H1 (cell line): ENCODE results near the gene RANBP2. TPM values are rescaled to one million over a fixed set of nuclear protein-coding genes. Genes with fewer than 3 reads are reported as not detected.
"Not testable (repeated sequence)": the region's sequence is repeated elsewhere in the genome, so short reads cannot be mapped to it uniquely, and the experiment has no call there.

ENCODE experiments used
- CTCF ChIA-PET: fragments of 300-600 bp; sonication (Branson Sonifier 250); formaldehyde crosslinking; loops from one replicate; lab custom pipeline; 2021; ENCODE audit not compliant: partially characterized antibody; lab: Charles Lee
- POLR2A ChIA-PET: fragments of 300-600 bp; sonication (Branson Sonifier 250); formaldehyde crosslinking; loops from one replicate; lab custom pipeline; 2021; ENCODE audit warnings: inconsistent platforms; ENCODE audit not compliant: partially characterized antibody; lab: Charles Lee
- DNase-seq, 2 experiments: peaks; one replicate each; pipeline versions ENCODE4 v3.0.0 to v3.0.0-alpha.2; 2010 to 2022; ENCODE audit warnings: low spot score in 2 of 2, low read depth in 1 of 2, mixed read lengths in 1 of 2
- FAIRE-seq: peaks from 2 replicates; lab custom pipeline; 2011; peaks lifted over from hg19 to GRCh38; lab: Jason Lieb, UNC
- H2AFZ ChIP-seq: 2 replicates; pipeline ENCODE4 v1.8.1; 2012; ENCODE audit warnings: low read length, inconsistent platforms
- H2AK5ac ChIP-seq: 2 replicates; pipeline ENCODE4 v1.6.1; 2013; ENCODE audit warnings: low read depth, low read length
- H2BK120ac ChIP-seq: replicated peaks from 2 replicates; pipeline ENCODE3; 2013; ENCODE audit warnings: low read depth, low read length, inconsistent platforms
- H2BK12ac ChIP-seq: 2 replicates; pipeline ENCODE4 v1.6.1; 2013; ENCODE audit warnings: low read depth, low read length
- H2BK15ac ChIP-seq: 2 replicates; pipeline ENCODE4 v1.6.1; 2013; ENCODE audit warnings: low read length
- H2BK20ac ChIP-seq: 2 replicates; pipeline ENCODE4 v1.6.1; 2013; ENCODE audit warnings: low read length
- H2BK5ac ChIP-seq: 2 replicates; pipeline ENCODE4 v1.6.1; 2013; ENCODE audit warnings: low read depth, low read length
- H3K14ac ChIP-seq: 2 replicates; pipeline ENCODE4 v1.6.1; 2013; ENCODE audit warnings: inconsistent platforms; ENCODE audit not compliant: insufficient read length
- H3K18ac ChIP-seq: 2 replicates; pipeline ENCODE4 v1.6.1; 2013; ENCODE audit warnings: low read length; ENCODE audit errors: extremely low read depth
- H3K23ac ChIP-seq: 2 replicates; pipeline ENCODE4 v1.6.1; 2013; ENCODE audit warnings: inconsistent platforms; ENCODE audit not compliant: insufficient read length
- H3K23me2 ChIP-seq: 2 replicates; pipeline ENCODE4 v1.6.1; 2013; ENCODE audit warnings: low read depth, low read length
- H3K27ac ChIP-seq: 2 replicates; pipeline ENCODE4 v1.6.1; 2011; ENCODE audit warnings: low read depth, low read length, inconsistent platforms
- H3K27me3 ChIP-seq, 4 experiments: replicated peaks in 1 of 4; 1 replicate in 1 of 4; 2 replicates in 3 of 4; pipeline versions ENCODE4 v1.6.1 to v1.8.1; 2011 to 2013; ENCODE audit warnings: low read length in 3 of 4, mild to moderate bottlenecking in 3 of 4, inconsistent platforms in 2 of 4, mixed read lengths in 2 of 4, moderate library complexity in 1 of 4; ENCODE audit not compliant: control insufficient read depth in 3 of 4, insufficient read depth in 3 of 4; ENCODE audit errors: extremely low read depth in 1 of 4
- H3K36me3 ChIP-seq, 4 experiments: 2 replicates each; pipeline versions ENCODE4 v1.6.1 to v1.8.1; 2011 to 2013; ENCODE audit warnings: mild to moderate bottlenecking in 4 of 4, low read length in 3 of 4, moderate library complexity in 2 of 4, control low read depth in 1 of 4, inconsistent platforms in 1 of 4; ENCODE audit not compliant: insufficient read depth in 4 of 4, control insufficient read depth in 2 of 4
- H3K4ac ChIP-seq: replicated peaks from 2 replicates; pipeline ENCODE3; 2013; ENCODE audit warnings: low read length, low read depth, mixed read lengths, inconsistent platforms; ENCODE audit not compliant: insufficient read length
- H3K4me1 ChIP-seq, 4 experiments: replicated peaks in 1 of 4; 1 replicate in 1 of 4; 2 replicates in 3 of 4; pipeline versions ENCODE4 v1.6.1 to v1.8.1; 2011 to 2013; ENCODE audit warnings: low read length in 3 of 4, inconsistent platforms in 2 of 4, mixed read lengths in 1 of 4; ENCODE audit not compliant: insufficient read depth in 4 of 4, control insufficient read depth in 3 of 4
- H3K4me2 ChIP-seq, 2 experiments: 2 replicates each; pipeline versions ENCODE4 v1.6.1 to v1.8.1; 2011 to 2013; ENCODE audit warnings: low read depth in 2 of 2, low read length in 2 of 2, control low read depth in 1 of 2, inconsistent platforms in 1 of 2, mild to moderate bottlenecking in 1 of 2; ENCODE audit not compliant: insufficient read depth in 1 of 2
- H3K4me3 ChIP-seq, 4 experiments: fragments of 200-600, 300-600 bp in 1 of 4; sonication (generic), shearing (Covaris generic), sonication (Bioruptor Twin) in 1 of 4; 2 replicates each; pipeline versions ENCODE4 v1.5.1 to v1.8.1; 2011 to 2016; ENCODE audit warnings: low read length in 4 of 4, low read depth in 3 of 4, control low read depth in 2 of 4, inconsistent platforms in 2 of 4, mild to moderate bottlenecking in 2 of 4, mixed read lengths in 1 of 4, moderate library complexity in 1 of 4; ENCODE audit not compliant: insufficient read depth in 2 of 4; ENCODE audit errors: extremely low read depth in 1 of 4
- H3K56ac ChIP-seq: replicated peaks from 2 replicates; pipeline ENCODE3; 2013; ENCODE audit warnings: low read depth, mild to moderate bottlenecking, mixed read lengths, low read length, inconsistent platforms; ENCODE audit not compliant: insufficient read length
- H3K79me1 ChIP-seq: 2 replicates; pipeline ENCODE4 v1.6.1; 2013; ENCODE audit warnings: low read depth, low read length, control low read depth
- H3K79me2 ChIP-seq, 2 experiments: 2 replicates each; pipeline versions ENCODE4 v1.6.1 to v1.8.1; 2012 to 2013; ENCODE audit warnings: low read length in 2 of 2, mild to moderate bottlenecking in 2 of 2, inconsistent platforms in 1 of 2; ENCODE audit not compliant: insufficient read depth in 2 of 2, control insufficient read depth in 1 of 2
- H3K9ac ChIP-seq, 4 experiments: replicated peaks in 1 of 4; 1 replicate in 1 of 4; 2 replicates in 3 of 4; pipeline versions ENCODE4 v1.6.1 to v1.8.1; 2011 to 2013; ENCODE audit warnings: low read depth in 3 of 4, low read length in 3 of 4, control low read depth in 2 of 4, mild to moderate bottlenecking in 2 of 4, moderate library complexity in 2 of 4, inconsistent platforms in 1 of 4; ENCODE audit errors: extremely low read depth in 1 of 4
- H3K9me3 ChIP-seq, 2 experiments: 2 replicates each; pipeline versions ENCODE4 v1.6.1 to v1.8.1; 2012 to 2013; ENCODE audit warnings: mild to moderate bottlenecking in 2 of 2, moderate library complexity in 2 of 2, control low read depth in 1 of 2, inconsistent platforms in 1 of 2, low read depth in 1 of 2, low read length in 1 of 2, mixed read lengths in 1 of 2; ENCODE audit not compliant: insufficient read depth in 2 of 2
- H4K20me1 ChIP-seq, 2 experiments: replicated peaks in 1 of 2; 2 replicates each; pipeline versions ENCODE3 to v1.8.1; 2011 to 2013; ENCODE audit warnings: inconsistent platforms in 2 of 2, low read length in 2 of 2, mild to moderate bottlenecking in 1 of 2; ENCODE audit not compliant: insufficient read depth in 2 of 2, control insufficient read depth in 1 of 2
- H4K5ac ChIP-seq: 2 replicates; pipeline ENCODE4 v1.6.1; 2013; ENCODE audit warnings: low read length, low read depth, mixed read lengths, inconsistent platforms; ENCODE audit not compliant: insufficient read length
- H4K8ac ChIP-seq: 2 replicates; pipeline ENCODE4 v1.8.0; 2013; ENCODE audit warnings: mild to moderate bottlenecking, moderate library complexity, low read length, inconsistent platforms; ENCODE audit not compliant: insufficient read depth; ENCODE audit errors: extremely low read depth
- H4K91ac ChIP-seq: replicated peaks from 2 replicates; pipeline ENCODE3; 2013; ENCODE audit warnings: low read length, mixed read lengths, inconsistent platforms; ENCODE audit not compliant: insufficient read length
- WGBS, 2 experiments: shearing (Covaris generic) in 1 of 2; methylation state at CpG; one replicate each; pipeline versions ENCODE4 v1.1.6 to v1.1.7; 2013 to 2015; ENCODE audit warnings: low lambda C conversion rate in 2 of 2, mixed read lengths in 2 of 2, inconsistent platforms in 1 of 2, low coverage in 1 of 2, missing lambda C conversion rate in 1 of 2; ENCODE audit not compliant: insufficient replicate concordance in 2 of 2, insufficient coverage in 1 of 2, insufficient read length in 1 of 2; ENCODE audit errors: extremely low coverage in 1 of 2, missing lambda C conversion rate in 1 of 2; 5-methylcytosine and 5-hydroxymethylcytosine counted together
- polyA plus RNA-seq, 7 experiments: library from polyadenylated mRNA; depleted of rRNA in 3 of 7; stranded (reverse) in 5 of 7; unstranded in 2 of 7; fragments of >200 nt in 5 of 7; fragments of 200-250 nt in 2 of 7; gene quantifications; 1 replicate in 5 of 7; 2 replicates in 1 of 7; 4 replicates in 1 of 7; pipeline versions ENCODE4 v1.2.1 to v1.2.3, GENCODE V29; 2011 to 2013; ENCODE audit warnings: missing spikeins in 2 of 7, mixed read lengths in 2 of 7
- total RNA-seq: library from RNA; stranded (reverse); fragmentation: NEBNext Ultra II Directional; extraction: Animal tissue kit (Norgen Biotek cat#: 25700); gene quantifications from 2 replicates; pipeline ENCODE4 v1.2.1, GENCODE V29; 2021

The RANBP2 gene
- total and polyA plus RNA-seq, 2 of the 8 experiments (the other 6 are each of a cell fraction or from before 2014, with no cell fraction given) = 8.2 to 95.9 TPM

DNA sequence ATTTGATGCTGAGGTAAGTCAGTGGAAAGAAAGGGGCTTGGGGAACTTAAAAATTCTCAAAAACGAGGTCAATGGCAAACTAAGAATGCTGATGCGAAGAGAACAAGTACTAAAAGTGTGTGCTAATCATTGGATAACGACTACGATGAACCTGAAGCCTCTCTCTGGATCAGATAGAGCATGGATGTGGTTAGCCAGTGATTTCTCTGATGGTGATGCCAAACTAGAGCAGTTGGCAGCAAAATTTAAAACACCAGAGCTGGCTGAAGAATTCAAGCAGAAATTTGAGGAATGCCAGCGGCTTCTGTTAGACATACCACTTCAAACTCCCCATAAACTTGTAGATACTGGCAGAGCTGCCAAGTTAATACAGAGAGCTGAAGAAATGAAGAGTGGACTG lies 47.4 kb downstream of the RANBP2 start:
- H3K4me1 ChIP-seq, H3K4me2 ChIP-seq, H3K4me3 ChIP-seq, H3K27ac ChIP-seq, H4K20me1 ChIP-seq, CTCF ChIA-PET, H2BK5ac ChIP-seq, H2BK120ac ChIP-seq, H3K14ac ChIP-seq, H2AK5ac ChIP-seq, FAIRE-seq, H3K79me2 ChIP-seq, H3K18ac ChIP-seq, H2AFZ ChIP-seq, H4K8ac ChIP-seq, H3K23ac ChIP-seq, H3K9me3 ChIP-seq, H3K27me3 ChIP-seq, H3K56ac ChIP-seq, POLR2A ChIA-PET, H3K9ac ChIP-seq, H2BK15ac ChIP-seq, H4K91ac ChIP-seq, H2BK20ac ChIP-seq, DNase-seq, H3K4ac ChIP-seq, H3K79me1 ChIP-seq, H2BK12ac ChIP-seq, H4K5ac ChIP-seq, H3K23me2 ChIP-seq: not testable (repeated sequence)
- WGBS, 2 experiments = 93% methylated on average over 4 of the region's 5 CpGs; no CpG with 5 or more reads in 1 of the 2 experiments
- H3K36me3 ChIP-seq = peaks cover 21 to 39% (median 32%) of the 10 kb centered on the region in 4 experiments

- H2BK12ac ChIP-seq, H3K9ac ChIP-seq, H3K23me2 ChIP-seq, H3K4me2 ChIP-seq, FAIRE-seq, H3K9me3 ChIP-seq, H3K4me1 ChIP-seq, CTCF ChIA-PET, H4K20me1 ChIP-seq, H2AFZ ChIP-seq, H4K8ac ChIP-seq, H3K4ac ChIP-seq, H2AK5ac ChIP-seq, H3K27ac ChIP-seq, H3K23ac ChIP-seq, POLR2A ChIA-PET, H3K14ac ChIP-seq, H3K56ac ChIP-seq, H3K27me3 ChIP-seq, H4K5ac ChIP-seq, H4K91ac ChIP-seq, H2BK20ac ChIP-seq, H3K4me3 ChIP-seq, H2BK120ac ChIP-seq, H3K18ac ChIP-seq, H3K79me1 ChIP-seq, H2BK15ac ChIP-seq, DNase-seq, H3K79me2 ChIP-seq, H2BK5ac ChIP-seq: not testable (repeated sequence)
- WGBS, 2 experiments = 90% methylated on average over 1 of the region's 2 CpGs; no CpG with 5 or more reads in 1 of the 2 experiments
- peaks cover 21 to 49% (median 36%) of the 10 kb centered on the region in 4 experiments for H3K36me3 ChIP-seq
Measured at GRCh38 chr2:108767859-108768258, 48.6 kb downstream of the RANBP2 start.
